GM21576 (cell line): ENCODE measurements around the gene MAST4.

Experiments
- ATAC-seq: cut with Tn5 transposase; IDR thresholded peaks from one replicate; pipeline ENCODE4 v1.9.1; 2021; ENCODE audit warnings: mild to moderate bottlenecking, moderate library complexity; ENCODE audit not compliant: unreplicated experiment

The MAST4 gene

GRCh38 chr5:66603164-66603563 lies 7.0 kb downstream of the MAST4 start:
- no peak for ATAC-seq

- ATAC-seq: no peak
Measured at GRCh38 chr5:66603881-66604280, 7.7 kb downstream of the MAST4 start.

GRCh38 chr5:66606713-66607112 lies 10.5 kb downstream of the MAST4 start:
- ATAC-seq: no peak

GRCh38 chr5:66608501-66608900 lies 12.3 kb downstream of the MAST4 start:
- no peak for ATAC-seq

GRCh38 chr5:66609615-66610014 lies 13.4 kb downstream of the MAST4 start:
- no peak for ATAC-seq

GRCh38 chr5:66612226-66612625 lies 16.0 kb downstream of the MAST4 start:
- no peak for ATAC-seq

- ATAC-seq: no peak
Measured at GRCh38 chr5:66615136-66615535, 18.9 kb downstream of the MAST4 start.

GRCh38 chr5:66615894-66616293 lies 19.7 kb downstream of the MAST4 start:
- no peak for ATAC-seq

GRCh38 chr5:66616520-66617225 lies 20.5 kb downstream of the MAST4 start:
- ATAC-seq: no peak

- peak; percentile 57 for ATAC-seq
Measured at GRCh38 chr5:66617226-66617861, 21.2 kb downstream of the MAST4 start.

- no peak for ATAC-seq
Measured at GRCh38 chr5:66617991-66618768, 22.0 kb downstream of the MAST4 start.

- ATAC-seq: no peak
Measured at GRCh38 chr5:66620711-66621110, 24.5 kb downstream of the MAST4 start.

GRCh38 chr5:66621146-66621545 lies 25.0 kb downstream of the MAST4 start:
- no peak for ATAC-seq

GRCh38 chr5:66621736-66622135 lies 25.5 kb downstream of the MAST4 start:
- ATAC-seq: no peak

- ATAC-seq: no peak
Measured at GRCh38 chr5:66628561-66628960, 32.4 kb downstream of the MAST4 start.

GRCh38 chr5:66629446-66629845 lies 33.3 kb downstream of the MAST4 start:
- no peak for ATAC-seq

GRCh38 chr5:66633754-66634153 lies 37.6 kb downstream of the MAST4 start:
- no peak for ATAC-seq

GRCh38 chr5:66634601-66635000 lies 38.4 kb downstream of the MAST4 start:
- no peak for ATAC-seq

GRCh38 chr5:66637994-66638393 lies 41.8 kb downstream of the MAST4 start:
- no peak for ATAC-seq

- no peak for ATAC-seq
Measured at GRCh38 chr5:66639037-66639436, 42.8 kb downstream of the MAST4 start.

- no peak for ATAC-seq
Measured at GRCh38 chr5:66642538-66642937, 46.3 kb downstream of the MAST4 start.

GRCh38 chr5:66643387-66643786 lies 47.2 kb downstream of the MAST4 start:
- no peak for ATAC-seq
